GM18502 (cell line): ENCODE measurements around the gene BRPF3.
A peak's percentile ranks its signal among the peaks of the same experiment; 100 is the strongest.
"Not testable (repeated sequence)": the region's sequence is repeated elsewhere in the genome, so short reads cannot be mapped to it uniquely, and the experiment has no call there.

Experiments used
- ATAC-seq: cut with Tn5 transposase; IDR thresholded peaks from one replicate; pipeline ENCODE4 v1.9.1; 2021; ENCODE audit warnings: mild to moderate bottlenecking; ENCODE audit not compliant: unreplicated experiment, poor library complexity

BRPF3 gene

DNA sequence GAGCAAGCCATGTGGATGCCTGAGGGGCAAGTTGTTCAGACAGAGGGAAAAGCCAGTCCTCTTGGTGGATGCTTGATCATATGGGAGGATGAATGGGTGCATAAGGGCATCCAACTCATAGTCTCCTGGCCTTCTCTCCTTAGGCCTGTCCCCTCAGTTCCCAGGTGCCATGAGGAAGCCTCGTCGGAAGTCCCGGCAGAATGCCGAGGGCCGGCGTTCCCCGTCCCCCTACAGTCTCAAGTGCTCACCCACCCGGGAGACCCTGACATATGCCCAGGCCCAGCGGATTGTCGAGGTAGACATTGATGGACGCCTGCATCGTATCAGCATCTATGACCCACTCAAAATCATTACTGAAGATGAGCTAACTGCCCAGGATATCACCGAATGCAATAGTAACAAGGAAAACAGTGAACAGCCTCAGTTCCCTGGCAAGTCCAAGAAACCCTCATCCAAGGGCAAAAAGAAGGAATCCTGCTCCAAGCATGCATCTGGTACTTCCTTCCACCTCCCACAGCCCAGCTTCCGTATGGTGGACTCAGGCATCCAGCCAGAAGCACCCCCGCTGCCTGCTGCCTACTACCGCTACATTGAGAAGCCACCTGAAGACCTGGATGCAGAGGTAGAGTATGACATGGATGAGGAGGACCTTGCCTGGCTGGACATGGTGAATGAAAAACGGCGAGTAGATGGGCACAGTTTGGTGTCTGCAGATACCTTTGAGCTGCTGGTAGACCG is 3.8 kb downstream of the BRPF3 start:
- no peak for ATAC-seq

DNA sequence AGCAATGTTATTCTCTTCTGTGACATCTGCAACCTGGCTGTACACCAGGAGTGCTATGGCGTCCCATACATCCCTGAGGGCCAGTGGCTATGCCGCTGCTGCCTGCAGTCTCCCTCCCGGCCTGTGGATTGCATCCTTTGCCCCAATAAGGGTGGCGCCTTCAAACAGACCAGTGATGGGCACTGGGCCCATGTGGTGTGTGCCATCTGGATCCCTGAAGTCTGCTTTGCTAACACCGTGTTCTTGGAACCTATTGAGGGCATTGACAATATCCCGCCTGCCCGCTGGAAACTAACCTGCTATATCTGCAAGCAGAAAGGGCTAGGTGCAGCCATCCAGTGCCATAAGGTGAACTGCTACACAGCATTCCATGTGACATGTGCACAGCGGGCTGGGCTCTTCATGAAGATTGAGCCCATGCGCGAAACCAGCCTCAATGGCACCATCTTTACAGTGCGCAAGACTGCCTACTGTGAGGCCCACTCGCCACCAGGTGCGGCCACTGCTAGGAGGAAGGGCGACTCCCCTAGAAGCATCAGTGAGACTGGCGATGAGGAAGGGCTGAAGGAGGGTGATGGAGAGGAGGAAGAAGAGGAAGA is 4.6 kb downstream of the BRPF3 start:
- ATAC-seq: no peak

DNA sequence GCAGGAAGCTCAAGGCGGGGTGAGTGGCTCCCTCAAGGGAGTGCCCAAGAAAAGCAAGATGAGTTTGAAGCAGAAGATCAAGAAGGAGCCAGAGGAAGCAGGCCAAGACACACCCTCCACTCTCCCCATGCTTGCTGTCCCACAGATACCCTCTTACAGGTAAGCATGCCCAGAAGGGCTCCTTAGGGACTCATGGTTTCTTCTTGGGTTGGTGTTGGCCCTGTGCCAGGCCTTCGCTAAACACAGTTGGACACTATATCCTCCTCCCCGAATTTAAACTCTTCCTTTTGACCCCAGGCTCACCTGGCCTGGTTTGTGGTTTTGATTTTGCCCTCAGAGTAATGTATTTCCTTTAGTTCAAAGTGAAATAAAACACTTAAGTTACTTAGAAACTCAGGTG is 5.1 kb downstream of the BRPF3 start:
- no peak for ATAC-seq

DNA sequence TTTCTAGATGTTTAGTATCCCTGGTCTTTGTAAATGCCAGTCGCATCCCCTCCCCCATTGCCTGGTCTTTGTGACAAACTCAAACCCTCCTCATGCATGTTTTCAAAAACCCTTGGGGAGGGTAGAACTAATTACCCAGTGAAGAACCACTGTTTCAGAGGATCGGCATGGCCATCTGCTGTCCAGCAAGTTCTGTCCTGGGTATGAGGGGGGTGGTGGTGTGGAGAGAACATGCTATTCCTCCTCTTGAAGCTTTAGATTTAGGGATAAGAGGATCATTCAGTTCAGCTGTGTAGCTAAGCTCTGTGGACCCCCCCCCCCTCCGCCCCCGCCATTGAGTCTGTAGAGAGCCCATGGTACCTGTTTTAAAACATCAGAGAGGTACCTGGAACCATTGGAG is 5.6 kb downstream of the BRPF3 start:
- no peak for ATAC-seq

DNA sequence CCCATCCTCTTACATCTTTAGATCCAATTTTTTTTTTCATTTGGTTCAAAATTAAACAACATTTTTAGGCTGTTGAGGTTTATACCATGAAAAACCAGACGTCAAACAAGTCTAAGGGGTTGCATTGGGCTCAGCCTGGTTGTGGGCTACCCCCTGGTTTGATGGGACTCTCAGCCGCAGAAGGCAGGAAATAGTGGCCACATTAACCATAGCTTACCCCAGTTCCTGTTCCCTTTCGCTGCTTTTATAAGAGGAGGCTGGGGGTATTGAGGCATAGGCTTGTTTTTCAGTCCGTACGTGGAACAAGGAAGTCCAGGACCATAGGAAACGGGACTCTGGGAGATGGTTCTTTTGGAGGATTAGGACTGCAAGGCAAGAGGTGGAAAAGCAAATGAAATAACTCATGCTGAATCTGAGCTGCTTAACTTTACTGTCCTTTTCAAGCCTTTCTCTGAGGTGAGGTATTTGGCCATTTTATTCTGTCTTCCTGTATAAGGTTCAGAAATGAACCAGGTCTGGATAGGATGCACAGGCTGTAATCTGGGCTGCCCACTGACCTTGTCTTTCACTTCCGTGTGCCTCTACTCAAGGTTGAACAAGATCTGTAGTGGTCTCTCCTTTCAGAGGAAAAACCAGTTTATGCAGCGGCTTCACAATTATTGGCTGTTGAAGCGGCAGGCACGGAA is 7.7 kb downstream of the BRPF3 start:
- ATAC-seq: peak; percentile 52

DNA sequence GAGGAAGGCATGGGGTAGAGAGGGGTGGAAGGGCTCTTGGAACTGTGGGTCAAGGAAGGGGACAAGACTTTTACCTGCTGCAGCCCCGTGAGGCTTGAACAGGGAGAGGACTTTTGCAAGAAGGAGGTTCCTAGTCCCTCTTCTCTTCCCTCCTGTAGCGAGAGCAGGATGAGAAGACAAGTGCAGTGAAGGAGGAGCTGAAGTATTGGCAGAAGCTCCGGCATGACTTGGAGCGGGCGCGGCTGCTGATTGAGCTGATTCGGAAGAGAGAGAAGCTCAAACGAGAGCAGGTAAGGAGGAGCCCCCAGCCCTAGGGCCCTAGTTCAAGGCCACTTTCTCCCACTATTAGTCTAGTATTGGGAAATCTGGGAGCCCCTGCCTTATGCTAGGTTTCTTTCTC is 10.6 kb downstream of the BRPF3 start:
- ATAC-seq: no peak

DNA sequence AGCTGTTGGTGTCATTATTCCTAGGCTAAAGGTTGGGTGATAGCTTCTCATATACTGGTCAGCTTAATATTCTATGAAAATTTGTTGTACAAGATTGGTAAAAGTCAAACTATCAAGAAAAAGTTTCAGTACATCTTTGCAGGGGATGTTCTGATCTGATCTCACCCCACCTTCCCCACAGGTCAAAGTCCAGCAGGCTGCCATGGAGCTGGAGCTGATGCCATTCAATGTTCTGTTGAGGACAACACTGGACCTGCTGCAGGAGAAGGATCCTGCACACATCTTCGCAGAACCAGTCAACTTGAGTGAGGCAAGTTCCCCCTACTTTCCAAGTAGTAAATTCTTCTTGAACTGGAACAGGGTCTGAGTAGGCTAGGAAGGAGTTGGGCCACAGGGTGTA is 13.1 kb downstream of the BRPF3 start:
- no peak for ATAC-seq

DNA sequence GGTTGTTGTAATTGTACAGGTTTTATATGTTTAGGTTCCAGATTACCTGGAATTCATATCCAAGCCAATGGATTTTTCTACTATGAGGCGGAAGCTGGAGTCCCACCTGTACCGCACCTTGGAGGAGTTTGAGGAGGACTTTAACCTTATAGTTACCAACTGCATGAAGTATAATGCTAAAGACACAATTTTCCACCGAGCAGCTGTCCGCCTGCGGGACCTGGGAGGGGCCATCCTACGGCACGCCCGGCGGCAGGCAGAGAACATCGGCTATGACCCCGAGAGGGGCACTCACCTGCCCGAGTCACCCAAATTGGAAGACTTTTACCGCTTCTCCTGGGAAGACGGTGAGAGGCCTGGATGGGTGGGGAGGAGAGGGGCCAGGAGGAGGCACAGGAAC is 13.6 kb downstream of the BRPF3 start:
- no peak for ATAC-seq

DNA sequence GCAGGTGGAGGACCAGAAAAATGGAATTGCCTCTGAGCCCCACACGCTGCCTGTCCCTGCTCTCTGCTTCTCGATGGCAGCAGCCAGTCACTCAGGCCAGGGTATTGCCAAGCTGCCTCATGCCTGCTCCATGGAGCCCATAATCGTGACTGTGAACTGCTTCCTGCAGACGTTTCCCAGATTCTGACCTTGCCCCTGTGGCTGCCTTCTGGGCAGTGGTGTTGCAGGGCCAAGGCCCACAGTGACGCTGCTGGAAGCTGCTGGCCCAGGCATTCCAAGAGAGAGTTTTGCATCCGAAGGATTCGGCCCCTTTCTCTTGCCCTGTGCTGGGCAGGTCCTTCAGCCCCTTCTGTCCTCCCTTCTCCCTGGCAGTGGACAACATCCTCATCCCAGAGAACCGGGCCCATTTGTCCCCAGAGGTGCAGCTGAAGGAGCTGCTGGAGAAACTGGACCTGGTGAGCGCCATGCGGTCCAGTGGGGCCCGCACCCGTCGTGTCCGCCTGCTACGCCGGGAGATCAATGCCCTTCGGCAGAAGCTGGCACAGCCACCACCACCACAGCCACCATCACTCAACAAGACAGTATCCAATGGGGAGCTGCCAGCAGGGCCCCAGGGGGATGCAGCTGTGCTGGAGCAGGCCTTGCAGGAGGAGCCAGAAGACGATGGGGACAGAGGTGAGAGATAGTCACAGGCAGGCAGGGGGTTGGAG is 14.5 kb downstream of the BRPF3 start:
- no peak for ATAC-seq

DNA sequence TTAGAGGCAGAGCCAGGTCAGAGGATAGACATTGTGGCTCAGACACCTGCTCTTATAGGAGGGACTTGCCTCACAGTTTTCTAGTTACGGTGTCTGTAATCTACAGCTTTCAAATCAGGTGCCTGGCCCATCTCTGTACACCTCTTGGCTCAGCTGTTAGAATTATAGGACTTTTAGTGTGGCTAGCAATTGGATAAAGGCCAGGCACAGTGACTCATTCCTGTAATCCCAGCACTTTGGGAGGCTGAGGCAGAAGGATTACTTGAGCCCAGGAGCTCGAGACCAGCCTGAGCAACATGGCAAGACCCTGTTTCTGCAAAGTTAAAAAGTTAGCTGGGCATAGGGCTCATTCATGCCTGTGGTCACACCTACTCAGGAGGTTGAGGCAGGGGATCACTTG is 20.0 kb downstream of the BRPF3 start:
- no peak for ATAC-seq

DNA sequence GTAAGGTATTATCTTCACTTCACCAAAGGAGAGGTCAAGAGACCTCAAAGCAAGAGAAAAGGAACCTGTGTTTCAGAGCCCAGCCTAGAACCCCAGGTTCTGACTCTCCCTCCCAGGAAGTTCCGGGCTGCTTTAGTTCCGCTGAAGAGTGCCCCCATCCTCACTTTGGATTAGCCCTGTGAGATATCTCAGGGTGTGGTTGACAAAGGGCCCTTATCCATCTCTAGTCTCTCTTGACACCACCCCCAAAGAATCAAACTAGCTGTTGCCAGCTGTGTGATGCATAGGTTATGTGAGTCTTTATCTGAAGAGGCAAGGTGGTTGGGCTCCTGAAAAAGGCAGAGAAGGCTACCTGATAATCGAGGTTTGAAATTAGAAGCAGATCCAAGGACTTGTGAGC is 20.6 kb downstream of the BRPF3 start:
- ATAC-seq: no peak

DNA sequence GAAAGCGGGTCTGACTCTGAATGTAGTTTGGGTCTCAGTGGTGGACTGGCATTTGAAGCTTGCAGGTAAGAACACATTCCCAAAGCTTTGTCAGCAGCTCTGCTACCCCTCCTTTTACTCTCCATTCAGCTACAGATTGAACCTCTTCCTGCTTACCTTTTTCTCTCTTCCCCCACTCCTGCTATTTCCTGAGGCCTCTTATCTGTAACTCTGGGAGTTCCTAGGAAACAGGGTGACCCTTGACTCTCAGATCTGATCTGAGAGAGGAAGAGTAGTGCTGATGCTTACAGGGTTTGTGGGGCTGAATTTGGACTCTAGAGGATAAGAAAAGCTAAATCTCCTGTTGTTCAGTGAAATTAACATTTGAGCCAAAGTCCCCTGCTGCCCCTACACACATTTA is 21.4 kb downstream of the BRPF3 start:
- ATAC-seq: no peak

DNA sequence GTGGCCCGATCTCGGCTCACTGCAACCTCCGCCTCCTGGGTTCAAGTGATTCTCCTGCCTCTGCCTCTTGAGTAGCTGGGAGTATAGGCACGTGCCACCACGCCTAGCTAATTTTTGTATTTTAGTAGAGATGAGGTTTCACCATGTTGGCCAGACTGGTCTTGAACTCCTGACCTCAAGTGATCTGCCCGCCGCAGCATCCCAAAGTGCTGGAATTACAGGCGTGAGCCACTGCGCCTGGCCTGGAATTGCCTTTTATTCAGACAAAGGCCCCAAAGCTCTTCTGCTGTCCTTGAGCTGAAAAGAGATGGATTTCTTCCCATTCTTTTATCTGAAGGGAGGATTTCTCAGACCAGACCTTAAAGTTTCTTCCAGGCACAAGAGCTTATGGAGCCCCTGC is 22.0 kb downstream of the BRPF3 start:
- ATAC-seq: not testable (repeated sequence)

DNA sequence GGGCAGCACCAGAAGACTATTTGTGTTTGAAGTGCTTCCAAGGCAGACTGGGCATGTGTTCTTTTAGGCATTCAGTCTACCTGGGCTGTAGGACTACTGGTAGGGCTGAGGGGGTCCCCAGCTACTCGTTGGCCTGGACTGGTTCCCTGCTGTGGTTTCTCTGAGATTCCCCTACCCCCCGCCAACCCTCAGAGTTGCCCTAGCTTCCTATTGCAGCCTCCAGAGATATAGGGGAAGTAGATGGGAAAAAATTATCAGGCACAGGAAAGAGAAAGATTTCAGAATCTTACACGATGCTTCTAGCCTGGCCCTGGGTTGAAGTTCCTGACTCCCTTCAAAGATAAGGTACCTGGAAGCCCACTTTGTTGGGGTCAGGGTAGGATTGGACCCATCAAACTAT is 22.5 kb downstream of the BRPF3 start:
- no peak for ATAC-seq

DNA sequence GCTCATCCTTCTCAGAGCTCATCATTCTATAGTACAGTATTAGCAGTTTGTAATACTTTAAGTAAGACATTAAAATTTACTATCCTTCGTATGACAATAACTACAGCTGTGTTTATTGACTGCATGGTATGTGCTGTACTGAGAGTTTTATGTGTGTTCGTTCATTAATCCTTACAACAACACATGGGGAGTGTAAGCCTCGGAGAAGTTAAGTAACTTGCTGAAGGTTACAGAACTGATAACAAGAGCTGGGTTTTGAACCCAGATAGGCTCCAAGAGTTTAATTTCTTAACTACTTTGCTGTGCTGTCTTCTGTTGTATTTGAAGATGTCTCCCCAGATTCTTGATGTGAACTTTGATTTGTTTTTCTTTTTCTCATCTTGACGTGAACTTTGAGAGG is 23.7 kb downstream of the BRPF3 start:
- ATAC-seq: no peak

DNA sequence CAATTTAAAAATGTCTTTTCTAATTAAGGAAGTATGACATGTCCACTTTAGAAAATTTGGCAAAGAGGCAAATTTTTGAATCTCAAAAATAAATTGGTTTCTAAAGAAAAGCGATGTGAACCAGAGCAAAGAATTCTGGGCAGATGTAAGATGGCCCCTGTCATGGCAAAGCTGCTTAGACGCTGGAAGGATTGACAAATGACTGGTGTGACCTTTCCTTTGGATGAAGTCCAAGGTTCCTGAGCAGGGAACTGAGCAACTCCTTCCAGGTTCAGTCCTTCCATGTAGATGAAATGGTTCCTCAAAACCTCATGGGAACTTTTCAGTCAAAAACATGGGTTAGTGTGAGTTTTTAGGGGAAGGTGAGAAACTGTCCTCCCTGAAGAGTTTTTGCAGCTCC is 25.1 kb downstream of the BRPF3 start:
- no peak for ATAC-seq

DNA sequence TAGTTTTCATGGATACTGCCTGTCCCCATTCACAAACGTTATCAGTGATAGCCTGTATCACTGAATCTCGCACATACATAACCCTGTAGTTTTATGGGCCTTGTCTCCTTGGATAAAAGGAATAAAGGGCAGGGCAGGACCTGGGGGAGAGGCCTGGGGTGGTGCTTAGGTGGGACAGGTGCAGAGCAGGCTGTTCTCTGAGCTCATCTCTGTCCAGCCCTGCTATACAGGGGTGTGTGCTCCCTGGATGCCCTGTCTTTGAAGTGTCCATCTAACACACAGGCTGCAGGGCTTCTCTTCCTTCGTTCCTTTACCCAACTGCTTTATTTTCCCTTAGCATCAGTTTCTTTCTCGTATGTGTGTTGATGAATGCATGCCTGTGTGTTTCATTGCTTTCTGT is 26.4 kb downstream of the BRPF3 start:
- no peak for ATAC-seq

DNA sequence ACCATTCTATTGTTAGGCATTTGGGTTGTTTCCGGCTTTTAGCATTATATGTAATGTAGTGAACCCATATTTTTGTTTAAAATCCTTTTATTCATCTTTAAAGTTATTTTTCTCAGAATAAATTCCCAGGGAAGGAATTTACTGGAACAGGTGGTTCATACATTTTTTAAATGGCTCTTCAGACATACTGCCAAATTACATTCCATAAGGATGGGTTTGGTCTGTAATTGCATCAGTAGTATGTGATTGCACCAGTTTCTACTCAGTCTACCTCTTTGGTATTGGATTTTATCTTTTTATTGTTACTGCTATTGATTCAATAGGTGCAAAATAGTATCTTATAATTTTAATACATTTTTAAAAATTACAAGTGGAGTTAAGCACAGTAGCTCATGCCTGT is 27.2 kb downstream of the BRPF3 start:
- ATAC-seq: no peak

DNA sequence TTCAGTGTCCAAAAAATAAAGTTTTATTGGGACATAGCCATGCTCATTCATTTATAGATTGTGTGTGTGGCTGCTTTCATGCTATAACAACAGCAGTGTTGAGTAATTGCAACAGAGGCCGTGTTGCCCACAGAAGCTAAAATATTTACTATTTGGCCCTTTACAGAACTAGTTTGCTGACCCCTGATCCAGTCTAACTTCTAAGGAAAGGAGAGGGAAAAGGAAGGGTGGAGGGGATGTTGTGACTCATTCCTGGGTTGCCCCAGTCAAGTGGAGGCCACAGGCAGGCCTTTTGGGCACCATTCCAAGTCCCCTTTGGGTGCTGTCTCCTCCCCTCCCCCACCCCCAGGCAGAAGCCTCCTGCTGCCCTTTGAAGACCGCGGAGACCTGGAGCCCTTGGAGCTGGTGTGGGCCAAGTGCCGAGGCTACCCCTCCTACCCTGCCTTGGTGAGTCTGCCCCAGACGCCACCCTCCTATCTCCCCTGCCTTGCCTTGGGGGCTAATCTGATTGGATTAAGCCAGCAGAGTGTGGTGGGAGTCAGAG is 28.4 kb downstream of the BRPF3 start:
- ATAC-seq: no peak

DNA sequence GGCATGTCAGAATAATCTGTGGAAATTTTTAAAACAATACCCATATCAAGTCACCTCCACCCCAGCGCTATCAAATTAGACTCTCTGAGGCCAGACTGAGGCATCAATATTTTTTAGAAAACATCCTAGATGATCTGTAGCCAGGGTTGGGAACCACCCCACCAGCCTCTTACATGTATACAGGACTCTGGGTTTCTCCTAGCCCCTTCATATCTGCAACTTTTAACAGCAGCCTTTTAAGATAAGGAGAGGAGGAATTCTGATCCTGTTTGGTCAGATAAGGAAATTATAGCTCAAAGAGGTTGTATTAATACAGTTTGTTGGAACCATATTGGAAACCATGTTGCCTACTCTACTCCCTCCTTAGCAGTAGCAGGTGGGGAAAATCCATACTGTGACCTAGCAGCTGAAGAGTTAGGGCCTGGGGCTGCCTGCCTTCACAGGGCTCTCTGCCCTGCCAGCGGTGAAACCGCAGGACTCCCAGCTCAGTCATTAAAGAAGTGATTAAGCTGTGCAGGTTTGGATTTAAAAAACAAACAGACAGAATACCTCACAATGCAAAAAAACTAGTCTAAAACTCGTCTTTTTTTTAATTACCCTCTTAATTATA is 30.0 kb downstream of the BRPF3 start:
- ATAC-seq: no peak
